ENCODE results near the gene HMGN2. TPM values are rescaled to one million over a fixed set of nuclear protein-coding genes. Genes with fewer than 3 reads are reported as not detected.

Gene HMGN2
- polyA plus RNA-seq (2011; rRNA removed) (276 and 278 TPM in 2 replicates), polyA minus RNA-seq (2011; rRNA and poly(A)+ RNA removed) (49.2 and 72.5 TPM in 2 replicates)

GRCh38 chr1:26472320-26472900 is at the start of gene HMGN2:
TSS of gene HMGN2 (plus strand) at chr1:26472440. CDS start at chr1:26472613, 173 bp downstream.
- DNase-seq (ENCODE audit: low read depth, low spot score), result peak; percentile 60
- no peak for TF ChIP-seq CTCF (IDR thresholded peaks at IDR 0.05; ENCODE audit: low read depth, low read length)
- ChIA-PET CTCF (interaction anchor here (1.1 kb wide), 1 partner anchor 237 kb away, joined by 3 read pairs; no protein-coding TSS in a partner anchor), POLR2A (interaction anchor here (0.6 to 2.0 kb wide), 7 partner anchors 12 to 239 kb away, joined by 3 to 7 read pairs (median 4); partner anchors contain the start of genes CEP85 and DHDDS)
- Histone ChIP-seq H3K4me3 (ENCODE audit: low read depth, low read length) (peak within 1 kb of the TSS; percentile 63), H3K27me3 (ENCODE audit: control insufficient read depth, insufficient read depth, low read length) (no peaks in the 10 kb centered on the region), H3K27ac (ENCODE audit: low read depth, low read length) (peak within 1 kb of the TSS; percentile 93), H3K9me3 (ENCODE audit: control insufficient read depth, insufficient read depth, low read length) (no peaks in the 10 kb centered on the region; the same call in 1 of the 2 replicates)

GRCh38 chr1:26429721-26430120 is 42.5 kb upstream of the HMGN2 start:
- H3K9me3 ChIP-seq (ENCODE audit: control insufficient read depth, insufficient read depth, low read length), result no peaks in the 10 kb centered on the region; the same call in 1 of the 2 replicates
- no peak for DNase-seq (ENCODE audit: low read depth, low spot score)
- peaks cover 7% of the 10 kb centered on the region for H3K27me3 ChIP-seq (ENCODE audit: control insufficient read depth, insufficient read depth, low read length)
- no peak overlapping the region for H3K27ac ChIP-seq (ENCODE audit: low read depth, low read length)
- CTCF ChIA-PET, result interaction anchor here (2.2 kb wide), 1 partner anchor 12 kb away, joined by 12 read pairs; no protein-coding TSS in a partner anchor
- H3K4me3 ChIP-seq (ENCODE audit: low read depth, low read length), result no peak overlapping the region
- TF ChIP-seq CTCF (IDR thresholded peaks at IDR 0.05; ENCODE audit: low read depth, low read length), result no peak
- POLR2A ChIA-PET, result no interaction called here

- no peak for TF ChIP-seq CTCF (IDR thresholded peaks at IDR 0.05; ENCODE audit: low read depth, low read length)
- ChIA-PET POLR2A (interaction anchor here (0.6 to 1.3 kb wide), 7 partner anchors 12 to 260 kb away, joined by 3 to 6 read pairs (median 3); partner anchors contain the start of gene HMGN2), CTCF (interaction anchor here (1.1 to 3.2 kb wide), 2 partner anchors 15 to 156 kb away, joined by 4 to 23 read pairs; no protein-coding TSS in a partner anchor)
- Histone ChIP-seq H3K27me3 (ENCODE audit: control insufficient read depth, insufficient read depth, low read length) (peaks cover 4% of the 10 kb centered on the region), H3K27ac (ENCODE audit: low read depth, low read length) (peak within 1 kb of the TSS; percentile 63), H3K9me3 (ENCODE audit: control insufficient read depth, insufficient read depth, low read length) (no peaks in the 10 kb centered on the region; the same call in 1 of the 2 replicates), H3K4me3 (ENCODE audit: low read depth, low read length) (peak within 1 kb of the TSS; percentile 87)
- peak; percentile 96 for DNase-seq (ENCODE audit: low read depth, low spot score)
These were observed 40.1 kb upstream of the HMGN2 start, which contains the start of gene DHDDS for GRCh38 chr1:26431979-26432695. TSS of gene DHDDS (plus strand) at chr1:26432321. CDS start at chr1:26432946, 625 bp downstream.

- ChIA-PET CTCF (interaction anchor here (1.1 to 3.2 kb wide), 2 partner anchors 16 to 157 kb away, joined by 4 to 23 read pairs; no protein-coding TSS in a partner anchor), POLR2A (interaction anchor here (0.8 to 1.3 kb wide), 4 partner anchors 37 to 259 kb away, joined by 3 to 6 read pairs (median 4); partner anchors contain the start of gene HMGN2)
- Histone ChIP-seq H3K4me3 (ENCODE audit: low read depth, low read length) (peak overlapping the region; percentile 87), H3K27me3 (ENCODE audit: control insufficient read depth, insufficient read depth, low read length) (peaks cover under 1% of the 10 kb centered on the region), H3K27ac (ENCODE audit: low read depth, low read length) (no peak overlapping the region), H3K9me3 (ENCODE audit: control insufficient read depth, insufficient read depth, low read length) (no peaks in the 10 kb centered on the region; the same call in 1 of the 2 replicates)
- TF ChIP-seq CTCF (IDR thresholded peaks at IDR 0.05; ENCODE audit: low read depth, low read length), result no peak
- DNase-seq (ENCODE audit: low read depth, low spot score), result no peak
These were observed 39.4 kb upstream of the HMGN2 start for GRCh38 chr1:26432793-26433192.

Measured in AG04450 (cell line).